ENCODE results near the gene RASSF8. TPM values are rescaled to one million over a fixed set of nuclear protein-coding genes. Genes with fewer than 3 reads are reported as not detected.
A peak's percentile ranks its signal among the peaks of the same experiment; 100 is the strongest.

RASSF8 gene
- polyA plus RNA-seq, 1 donor (not counting 4 experiments of a cell fraction or from before 2014, with no cell fraction given) = 10.5 TPM

DNA sequence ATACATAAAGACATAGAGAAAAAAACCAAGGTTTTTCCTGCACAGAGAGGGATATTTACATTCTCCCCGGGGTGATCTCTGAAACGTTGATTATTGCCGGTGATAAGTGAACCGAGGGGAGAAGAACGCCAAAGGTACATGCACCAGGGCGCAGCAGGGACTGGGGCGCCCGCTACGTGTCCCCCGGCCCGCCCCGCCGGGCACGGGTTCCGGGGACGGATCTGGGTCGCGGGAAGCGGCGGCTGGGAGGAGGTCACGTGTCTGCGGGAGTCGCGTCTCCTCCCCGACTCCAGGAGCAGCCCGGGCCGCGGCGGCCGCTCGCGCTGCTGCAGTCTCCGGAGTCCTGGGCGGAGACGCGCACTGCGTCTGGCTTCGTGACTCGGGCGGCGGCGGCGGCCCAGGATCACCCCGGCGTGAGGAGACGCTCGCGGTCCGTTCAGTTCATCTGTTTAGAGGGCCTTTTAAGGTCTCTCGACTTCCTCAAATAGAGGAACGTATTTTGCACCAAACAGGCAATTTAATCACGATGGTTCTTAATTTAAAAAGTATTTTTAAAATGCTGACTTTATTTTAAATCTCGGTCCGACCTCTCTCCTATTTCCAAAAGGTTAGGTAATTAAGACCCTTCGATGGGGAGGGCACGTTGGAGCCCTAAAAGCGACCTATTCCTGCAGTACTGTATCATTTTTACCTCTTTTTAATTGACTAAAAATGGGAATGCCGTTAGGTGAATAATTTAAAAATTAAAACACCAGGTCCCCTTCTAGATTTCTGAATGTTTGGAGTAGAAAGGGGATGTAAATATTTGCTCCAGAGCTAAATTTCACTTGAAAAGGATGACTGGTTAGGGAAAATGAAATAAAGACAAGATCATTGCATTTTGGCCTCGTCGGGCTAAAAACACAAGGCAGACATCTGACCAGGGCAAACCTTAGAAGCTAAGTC lies 168.1 kb downstream of the RASSF8 start:
- no peaks in the 10 kb centered on the region for H3K79me2 ChIP-seq (ENCODE audit: control insufficient read depth, insufficient read depth, low read length)
- DNase-seq (ENCODE audit: low read depth, low spot score) (no peak), FAIRE-seq (no peak)
- TF ChIP-seq EZH2 (IDR thresholded peaks at IDR 0.05; ENCODE audit: low read length) = no peak
- TF ChIP-seq, protein P1, sequence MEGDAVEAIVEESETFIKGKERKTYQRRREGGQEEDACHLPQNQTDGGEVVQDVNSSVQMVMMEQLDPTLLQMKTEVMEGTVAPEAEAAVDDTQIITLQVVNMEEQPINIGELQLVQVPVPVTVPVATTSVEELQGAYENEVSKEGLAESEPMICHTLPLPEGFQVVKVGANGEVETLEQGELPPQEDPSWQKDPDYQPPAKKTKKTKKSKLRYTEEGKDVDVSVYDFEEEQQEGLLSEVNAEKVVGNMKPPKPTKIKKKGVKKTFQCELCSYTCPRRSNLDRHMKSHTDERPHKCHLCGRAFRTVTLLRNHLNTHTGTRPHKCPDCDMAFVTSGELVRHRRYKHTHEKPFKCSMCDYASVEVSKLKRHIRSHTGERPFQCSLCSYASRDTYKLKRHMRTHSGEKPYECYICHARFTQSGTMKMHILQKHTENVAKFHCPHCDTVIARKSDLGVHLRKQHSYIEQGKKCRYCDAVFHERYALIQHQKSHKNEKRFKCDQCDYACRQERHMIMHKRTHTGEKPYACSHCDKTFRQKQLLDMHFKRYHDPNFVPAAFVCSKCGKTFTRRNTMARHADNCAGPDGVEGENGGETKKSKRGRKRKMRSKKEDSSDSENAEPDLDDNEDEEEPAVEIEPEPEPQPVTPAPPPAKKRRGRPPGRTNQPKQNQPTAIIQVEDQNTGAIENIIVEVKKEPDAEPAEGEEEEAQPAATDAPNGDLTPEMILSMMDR (optimal IDR thresholded peaks at IDR 0.05 in 1 of 3, IDR thresholded peaks at IDR 0.05 in 1 of 3, conservative IDR thresholded peaks at IDR 0.05 in 1 of 3; ENCODE audit: extremely low read depth in 1 of 3, insufficient read depth in 2 of 3, low read length in 3 of 3) = peak in 2 of 3 experiments; percentile 5 to 14
- peak overlapping the region; percentile 74 for H3K27ac ChIP-seq (ENCODE audit: control insufficient read depth, insufficient read depth, low read length)
- H3K36me3 ChIP-seq (ENCODE audit: control insufficient read depth in 2 of 2, extremely low read depth in 1 of 2, insufficient read depth in 2 of 2, low read length in 2 of 2) = no peaks in the 10 kb centered on the region
- H4K20me1 ChIP-seq (ENCODE audit: control insufficient read depth, extremely low read depth, insufficient read depth, low read length) = no peaks in the 10 kb centered on the region
- H3K4me3 ChIP-seq (ENCODE audit: control insufficient read depth in 2 of 3, extremely low read depth in 1 of 3, insufficient read depth in 2 of 3, low read depth in 1 of 3, low read length in 3 of 3) = peak overlapping the region; percentile 51 to 75 (median 74)
- H3K4me2 ChIP-seq (ENCODE audit: control insufficient read depth, extremely low read depth, insufficient read depth, low read depth, low read length) = peak overlapping the region; percentile 99
- H3K27me3 ChIP-seq (ENCODE audit: control insufficient read depth, extremely low read depth, insufficient read depth, low read length) = peaks cover 17% of the 10 kb centered on the region
- H2AFZ ChIP-seq (ENCODE audit: control insufficient read depth, low read length) = peak overlapping the region; percentile 85
- peaks cover 18% of the 10 kb centered on the region for H3K4me1 ChIP-seq (ENCODE audit: control insufficient read depth, extremely low read depth, insufficient read depth, low read length)
- no peaks in the 10 kb centered on the region for H3K9me1 ChIP-seq (ENCODE audit: control insufficient read depth, extremely low read depth, insufficient read depth, low read length)
- dilution Hi-C loops (cut with MboI; ENCODE audit: extremely low pct_ligation_motif_present, low sequenced_read_pairs) = no loop called here
- H3K9me3 ChIP-seq (ENCODE audit: control insufficient read depth, low read depth, low read length) = no peaks in the 10 kb centered on the region
- H3K9ac ChIP-seq (ENCODE audit: control insufficient read depth, extremely low read depth, insufficient read depth, low read length) = peak overlapping the region; percentile 88

DNA sequence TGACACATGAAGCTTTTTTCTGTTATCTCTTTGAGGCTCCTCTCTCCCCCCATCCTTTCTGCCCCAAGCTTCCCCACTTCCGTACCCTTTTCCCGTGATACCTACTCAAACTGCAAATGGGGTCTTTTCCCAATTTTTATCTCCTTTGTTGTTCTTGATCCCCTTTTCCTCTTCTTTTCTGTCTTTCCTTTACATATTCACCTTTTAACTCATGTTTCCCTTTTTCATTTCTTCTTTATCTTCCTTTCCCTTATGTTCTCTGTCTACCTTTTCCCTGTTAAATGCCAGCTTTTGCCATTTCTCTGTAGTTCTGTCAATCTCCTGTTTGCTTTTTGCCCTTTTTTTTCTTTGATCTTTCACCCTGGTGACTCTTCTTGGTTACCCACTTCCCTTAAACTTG lies 168.9 kb downstream of the RASSF8 start:
- DNase-seq (ENCODE audit: low read depth, low spot score) = no peak
- Histone ChIP-seq H3K36me3 (ENCODE audit: control insufficient read depth in 2 of 2, extremely low read depth in 1 of 2, insufficient read depth in 2 of 2, low read length in 2 of 2) (no peaks in the 10 kb centered on the region), H3K9ac (ENCODE audit: control insufficient read depth, extremely low read depth, insufficient read depth, low read length) (no peak overlapping the region), H3K27me3 (ENCODE audit: control insufficient read depth, extremely low read depth, insufficient read depth, low read length) (peaks cover 13% of the 10 kb centered on the region), H2AFZ (ENCODE audit: control insufficient read depth, low read length) (no peak overlapping the region), H3K4me1 (ENCODE audit: control insufficient read depth, extremely low read depth, insufficient read depth, low read length) (peaks cover 18% of the 10 kb centered on the region), H3K27ac (ENCODE audit: control insufficient read depth, insufficient read depth, low read length) (no peak overlapping the region), H3K4me2 (ENCODE audit: control insufficient read depth, extremely low read depth, insufficient read depth, low read depth, low read length) (no peak overlapping the region), H3K4me3 (ENCODE audit: control insufficient read depth in 2 of 3, extremely low read depth in 1 of 3, insufficient read depth in 2 of 3, low read depth in 1 of 3, low read length in 3 of 3) (no peak overlapping the region), H3K9me3 (ENCODE audit: control insufficient read depth, low read depth, low read length) (no peaks in the 10 kb centered on the region), H3K79me2 (ENCODE audit: control insufficient read depth, insufficient read depth, low read length) (no peaks in the 10 kb centered on the region), H4K20me1 (ENCODE audit: control insufficient read depth, extremely low read depth, insufficient read depth, low read length) (no peaks in the 10 kb centered on the region), H3K9me1 (ENCODE audit: control insufficient read depth, extremely low read depth, insufficient read depth, low read length) (no peaks in the 10 kb centered on the region)
- TF ChIP-seq, protein P1 (optimal IDR thresholded peaks at IDR 0.05 in 1 of 3, IDR thresholded peaks at IDR 0.05 in 1 of 3, conservative IDR thresholded peaks at IDR 0.05 in 1 of 3; ENCODE audit: extremely low read depth in 1 of 3, insufficient read depth in 2 of 3, low read length in 3 of 3) = no peak
- TF ChIP-seq EZH2 (IDR thresholded peaks at IDR 0.05; ENCODE audit: low read length) = no peak
- dilution Hi-C loops (cut with MboI; ENCODE audit: extremely low pct_ligation_motif_present, low sequenced_read_pairs) = no loop called here
- no peak for FAIRE-seq

Data from keratinocyte (primary cell).